Astrocyte of the spinal cord (primary cell): ENCODE results near the gene CRACDL.

Experiments
- DNase-seq: peaks from one replicate; pipeline ENCODE4 v3.0.0; 2011; ENCODE audit warnings: low read depth, low spot score
- H3K4me3 ChIP-seq: 2 replicates; pipeline ENCODE4 v1.5.1; 2011; ENCODE audit warnings: low read depth, mild to moderate bottlenecking, low read length, moderate library complexity
- in situ Hi-C: cut with HindIII; loops from 2 replicates; pipeline ENCODE4 v1.10.0; 2017; ENCODE audit warnings: low sequenced_read_pairs
- TF ChIP-seq, protein P1 (sequence below): IDR thresholded peaks from 2 replicates; pipeline ENCODE4 v1.5.1; 2012; ENCODE audit warnings: low read depth, mild to moderate bottlenecking, low read length, inconsistent platforms

Gene CRACDL

GRCh38 chr2:98775146-98775986 is 160.7 kb downstream of the CRACDL start:
- no peak overlapping the region for H3K4me3 ChIP-seq
- peak; percentile 16 for DNase-seq
- in situ Hi-C loops = no loop called here
- TF ChIP-seq, protein P1, sequence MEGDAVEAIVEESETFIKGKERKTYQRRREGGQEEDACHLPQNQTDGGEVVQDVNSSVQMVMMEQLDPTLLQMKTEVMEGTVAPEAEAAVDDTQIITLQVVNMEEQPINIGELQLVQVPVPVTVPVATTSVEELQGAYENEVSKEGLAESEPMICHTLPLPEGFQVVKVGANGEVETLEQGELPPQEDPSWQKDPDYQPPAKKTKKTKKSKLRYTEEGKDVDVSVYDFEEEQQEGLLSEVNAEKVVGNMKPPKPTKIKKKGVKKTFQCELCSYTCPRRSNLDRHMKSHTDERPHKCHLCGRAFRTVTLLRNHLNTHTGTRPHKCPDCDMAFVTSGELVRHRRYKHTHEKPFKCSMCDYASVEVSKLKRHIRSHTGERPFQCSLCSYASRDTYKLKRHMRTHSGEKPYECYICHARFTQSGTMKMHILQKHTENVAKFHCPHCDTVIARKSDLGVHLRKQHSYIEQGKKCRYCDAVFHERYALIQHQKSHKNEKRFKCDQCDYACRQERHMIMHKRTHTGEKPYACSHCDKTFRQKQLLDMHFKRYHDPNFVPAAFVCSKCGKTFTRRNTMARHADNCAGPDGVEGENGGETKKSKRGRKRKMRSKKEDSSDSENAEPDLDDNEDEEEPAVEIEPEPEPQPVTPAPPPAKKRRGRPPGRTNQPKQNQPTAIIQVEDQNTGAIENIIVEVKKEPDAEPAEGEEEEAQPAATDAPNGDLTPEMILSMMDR = no peak

GRCh38 chr2:98773907-98774306 is 162.1 kb downstream of the CRACDL start:
- DNase-seq = no peak
- H3K4me3 ChIP-seq = no peak overlapping the region
- in situ Hi-C loops = no loop called here
- TF ChIP-seq, protein P1 = no peak

- TF ChIP-seq, protein P1 = no peak
- in situ Hi-C loops = no loop called here
Observed at GRCh38 chr2:98773169-98773568, 162.9 kb downstream of the CRACDL start.

GRCh38 chr2:98772536-98772935 is 163.5 kb downstream of the CRACDL start:
- TF ChIP-seq, protein P1 = no peak

More at GRCh38 chr2:98773169-98773568, 162.9 kb downstream of the CRACDL start:
- H3K4me3 ChIP-seq = no peak overlapping the region
- no peak for DNase-seq

DNA sequence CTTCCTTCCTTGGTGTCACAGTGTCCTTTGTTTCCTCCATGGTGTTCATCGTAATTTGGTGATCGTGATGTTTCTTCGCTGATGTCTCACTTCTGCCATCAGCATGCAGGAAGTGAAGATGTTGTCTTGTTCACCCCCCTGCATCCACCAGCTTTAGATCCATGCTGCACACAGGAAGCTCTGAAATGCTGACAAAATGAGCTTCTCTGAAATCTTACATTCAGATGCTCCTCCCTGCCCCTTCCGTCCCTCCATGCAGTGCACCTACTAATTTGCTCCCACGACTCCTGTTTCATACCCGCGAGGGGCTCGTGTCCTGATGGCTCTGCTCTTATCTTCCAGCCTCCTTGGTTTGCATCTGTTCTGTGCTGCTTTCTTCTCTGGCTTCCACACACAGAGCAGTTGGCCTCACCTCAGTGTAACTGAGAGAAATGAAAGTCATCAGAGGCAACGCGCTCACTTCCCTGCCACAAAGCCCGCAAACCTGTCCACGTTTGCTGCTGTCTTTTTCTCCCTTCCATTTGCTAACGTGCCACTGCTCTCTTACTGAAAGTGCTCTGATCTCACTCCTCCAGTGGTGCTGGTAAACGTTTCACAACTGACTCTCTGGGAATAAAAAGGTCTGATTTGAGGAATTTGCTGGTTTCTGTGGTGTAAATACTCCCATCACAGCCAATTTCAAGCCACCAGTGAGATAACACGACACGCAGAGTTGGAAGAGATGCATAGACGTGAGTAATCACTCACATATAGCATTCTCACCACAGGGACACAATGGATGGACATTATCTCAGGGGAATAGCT is 164.1 kb downstream of the CRACDL start:
- no peak overlapping the region for H3K4me3 ChIP-seq
- DNase-seq = peak; percentile 51
- TF ChIP-seq, protein P1 = no peak
- in situ Hi-C loops = no loop called here

More at GRCh38 chr2:98772536-98772935, 163.5 kb downstream of the CRACDL start:
- in situ Hi-C loops = no loop called here
- no peak for DNase-seq
- no peak overlapping the region for H3K4me3 ChIP-seq

GRCh38 chr2:98771264-98771663 is 164.8 kb downstream of the CRACDL start:
- no peak overlapping the region for H3K4me3 ChIP-seq
- in situ Hi-C loops = no loop called here
- no peak for DNase-seq

More at GRCh38 chr2:98771264-98771663, 164.8 kb downstream of the CRACDL start:
- TF ChIP-seq, protein P1 = no peak
